HepG2 (cell line): Measurements from ENCODE around the gene CHST11. TPM values are rescaled to one million over a fixed set of nuclear protein-coding genes. Genes with fewer than 3 reads are reported as not detected.
A peak's percentile ranks its signal among the peaks of the same experiment; 100 is the strongest.

ENCODE experiments used
- ATAC-seq: fragments of 200-7000 bp; cut with Tn5 transposase; 3 replicates; pipeline ENCODE4 v1.9.1; 2020; ENCODE audit warnings: mild to moderate bottlenecking, moderate library complexity
- BruUV-seq: library from RNA; stranded (reverse); fragments of 400-500 nt; replicated peaks from 2 replicates; lab custom pipeline; 2021; lab: Mats Ljungman, UMichigan
- CTCF ChIA-PET: fragments of 300-600 bp; formaldehyde crosslinking; extraction: SDS; loops from one replicate; lab custom pipeline; 2021; ENCODE audit warnings: low total read pairs, inconsistent platforms, low intra/inter-chr PET ratio; lab: Yijun Ruan, JAX
- POLR2A ChIA-PET: fragments of 350-600 bp; sonication (Branson Sonifier 250); formaldehyde crosslinking; loops from one replicate; lab custom pipeline; 2020; ENCODE audit warnings: antibody characterized with exemption, inconsistent platforms; lab: Yijun Ruan, JAX
- DNase-seq: peaks from one replicate; pipeline ENCODE4 v3.0.0-alpha.2; 2015; ENCODE audit warnings: low spot score
- FAIRE-seq: peaks from 3 replicates; lab custom pipeline; 2011; peaks lifted over from hg19 to GRCh38; lab: Jason Lieb, UNC
- H2AFZ ChIP-seq: one replicate; pipeline ENCODE4 v1.6.1; 2011; ENCODE audit warnings: low read length, inconsistent platforms
- H3K27ac ChIP-seq: fragments of 300-600 bp; 3 replicates; pipeline ENCODE4 v1.8.0; 2011; ENCODE audit warnings: mixed run types, mild to moderate bottlenecking, mixed read lengths, low read length, inconsistent platforms; ENCODE audit not compliant: insufficient read depth; ENCODE audit errors: extremely low read length
- H3K27me3 ChIP-seq, 2 experiments: fragments of 200-600 bp in 1 of 2; 2 replicates in 1 of 2; 3 replicates in 1 of 2; pipeline versions ENCODE4 v1.6.0 to v1.8.0; 2011; ENCODE audit warnings: low read length in 2 of 2, mild to moderate bottlenecking in 2 of 2, moderate library complexity in 2 of 2, inconsistent platforms in 1 of 2; ENCODE audit not compliant: insufficient read depth in 2 of 2, control insufficient read depth in 1 of 2
- H3K36me3 ChIP-seq, 2 experiments: fragments of 200-600 bp in 1 of 2; replicated peaks in 1 of 2; 2 replicates in 1 of 2; 3 replicates in 1 of 2; pipeline versions ENCODE4 v1.5.1 to v1.8.0; 2011; ENCODE audit warnings: low read length in 2 of 2, inconsistent platforms in 1 of 2; ENCODE audit not compliant: insufficient read depth in 2 of 2, control insufficient read depth in 1 of 2
- H3K4me1 ChIP-seq: 2 replicates; pipeline ENCODE4 v1.5.1; 2012; ENCODE audit warnings: low read length, inconsistent platforms; ENCODE audit not compliant: insufficient read depth
- H3K4me2 ChIP-seq: 2 replicates; pipeline ENCODE4 v1.6.0; 2011; ENCODE audit warnings: low read depth, low read length, inconsistent platforms
- H3K4me3 ChIP-seq, 3 experiments: fragments of 200-600 bp in 1 of 3; sonication (generic), shearing (Covaris generic) in 1 of 3; replicated peaks in 1 of 3; 2 replicates each; pipeline ENCODE4 v1.5.1; 2011 to 2016; ENCODE audit warnings: low read length in 3 of 3, inconsistent platforms in 2 of 3, low read depth in 2 of 3, mild to moderate bottlenecking in 2 of 3, control low read depth in 1 of 3, mixed read lengths in 1 of 3; ENCODE audit not compliant: insufficient read depth in 1 of 3
- H3K79me2 ChIP-seq: one replicate; pipeline ENCODE4 v1.6.1; 2011; ENCODE audit warnings: low read length, inconsistent platforms; ENCODE audit not compliant: insufficient read depth
- H3K9ac ChIP-seq: 2 replicates; pipeline ENCODE4 v1.6.0; 2011; ENCODE audit warnings: mild to moderate bottlenecking, low read depth, low read length, inconsistent platforms; ENCODE audit not compliant: insufficient read depth
- H3K9me3 ChIP-seq: 2 replicates; pipeline ENCODE4 v1.5.1; 2012; ENCODE audit warnings: mild to moderate bottlenecking, low read length
- H4K20me1 ChIP-seq: 2 replicates; pipeline ENCODE4 v1.6.0; 2011; ENCODE audit warnings: inconsistent platforms, mild to moderate bottlenecking, low read length, moderate library complexity; ENCODE audit not compliant: insufficient read depth
- AKAP8 ChIP-seq: sonication (generic); formaldehyde crosslinking; IDR thresholded peaks from 2 replicates; pipeline ENCODE4 v1.5.1; 2020; ENCODE audit warnings: mild to moderate bottlenecking, missing genetic modification reagents
- ISX ChIP-seq: sonication (generic); formaldehyde crosslinking; conservative IDR thresholded peaks from 2 replicates; pipeline ENCODE4 v1.5.0; 2020; ENCODE audit warnings: missing genetic modification reagents
- MXD4 ChIP-seq: IDR thresholded peaks from 2 replicates; pipeline ENCODE4 v1.6.1; 2016; ENCODE audit warnings: mild to moderate bottlenecking, missing biosample characterization, missing genetic modification reagents
- NCOA2 ChIP-seq: sonication (generic); formaldehyde crosslinking; IDR thresholded peaks from 2 replicates; pipeline ENCODE4 v1.8.0; 2022; ENCODE audit warnings: inconsistent platforms
- SCMH1 ChIP-seq: sonication (generic); formaldehyde crosslinking; IDR thresholded peaks from 2 replicates; pipeline ENCODE4 v1.9.0; 2021; ENCODE audit warnings: missing genetic modification reagents, mild to moderate bottlenecking, borderline replicate concordance
- SKI ChIP-seq: fragments of 450-650 bp; IDR thresholded peaks from one replicate; pipeline ENCODE4 v1.6.1; 2018; ENCODE audit warnings: mild to moderate bottlenecking; ENCODE audit not compliant: partially characterized antibody
- SMYD3 ChIP-seq: sonication (generic); formaldehyde crosslinking; IDR thresholded peaks from 2 replicates; pipeline ENCODE4 v1.8.1; 2023; ENCODE audit warnings: mild to moderate bottlenecking, missing genetic modification reagents
- YY1 ChIP-seq: IDR thresholded peaks from 2 replicates; pipeline ENCODE4 v1.6.1; 2011; ENCODE audit warnings: low read length, low read depth, moderate library complexity, mild to moderate bottlenecking; ENCODE audit not compliant: insufficient read depth, insufficient replicate concordance
- ZNF761 ChIP-seq: sonication (generic); formaldehyde crosslinking; conservative IDR thresholded peaks from 2 replicates; pipeline ENCODE4 v1.4.0; 2020; ENCODE audit warnings: mild to moderate bottlenecking, missing genetic modification reagents
- WGBS: methylation state at CpG from one replicate; pipeline ENCODE4 v1.1.6; 2017; ENCODE audit warnings: low lambda C conversion rate; 5-methylcytosine and 5-hydroxymethylcytosine counted together
- in situ Hi-C: cut with HindIII; loops from 2 replicates; pipeline ENCODE4 v1.10.0; 2017; ENCODE audit warnings: low pct_unique_long_range_greater_than_20kb; ENCODE audit not compliant: extremely low pct_ligation_motif_present
- intact Hi-C: fragments of 100-400 bp; cut with micrococcal nuclease; formaldehyde crosslinking; loops from one replicate; pipeline ENCODE4 v1.10.0; 2022; ENCODE audit not compliant: unreplicated experiment
- polyA plus RNA-seq, 8 experiments: library from polyadenylated mRNA; depleted of rRNA in 3 of 8; stranded (reverse) in 7 of 8; unstranded in 1 of 8; fragments of >200 nt; fragmentation: Illumina TruSeq in 4 of 8; extraction: Trizol in 4 of 8; gene quantifications; 2 replicates each; pipeline versions ENCODE4 v1.2.1 to v1.2.3, GENCODE V29; 2011 to 2016; ENCODE audit warnings: low read depth in 4 of 8, missing spikeins in 1 of 8, mixed read lengths in 1 of 8; ENCODE audit not compliant: insufficient read depth in 1 of 8
- total RNA-seq, 5 experiments: library from RNA; depleted of rRNA; stranded (reverse); fragments of >200 nt; fragmentation: Illumina TruSeq; extraction: Trizol; gene quantifications; 2 replicates each; pipeline ENCODE4 v1.2.3, GENCODE V29; 2016; ENCODE audit warnings: low read depth in 1 of 5
- TF ChIP-seq, protein P1 (sequence below): sonication (generic); formaldehyde crosslinking; IDR thresholded peaks from 2 replicates; pipeline ENCODE4 v1.4.0; 2020; ENCODE audit warnings: missing genetic modification reagents, borderline replicate concordance
- TF ChIP-seq, protein P2 (sequence below): sonication (generic); formaldehyde crosslinking; IDR thresholded peaks from 2 replicates; pipeline ENCODE4 v1.4.0; 2020; ENCODE audit warnings: low read depth, mild to moderate bottlenecking, missing genetic modification reagents

CHST11 gene
- total and polyA plus RNA-seq, 2 of the 13 experiments (the other 11 are each of a cell fraction or from before 2014, with no cell fraction given): 0.15 TPM; not detected in 1

DNA sequence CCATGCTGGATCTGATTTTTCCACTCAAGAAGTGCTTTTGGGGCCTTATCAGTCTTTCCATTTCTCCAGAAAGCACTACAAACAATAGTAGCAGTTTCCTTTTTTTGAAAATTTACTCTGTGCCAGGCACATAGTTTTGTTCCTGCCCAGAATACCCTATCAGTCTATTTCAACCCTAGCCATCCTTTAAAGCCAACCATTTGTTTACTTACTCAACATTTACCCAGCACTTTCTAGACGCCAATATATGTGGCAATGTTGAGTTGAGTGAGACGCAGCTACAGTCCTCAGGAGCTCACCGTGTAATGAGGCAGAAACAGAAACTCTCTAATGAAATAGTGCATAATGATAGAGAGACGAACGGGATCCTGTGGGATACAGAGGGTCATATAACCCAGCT, 32.9 kb upstream of the CHST11 start:
- Histone ChIP-seq H3K4me2 (no peak overlapping the region), H3K9ac (no peak overlapping the region), H3K36me3 (no peaks in the 10 kb centered on the region), H4K20me1 (no peaks in the 10 kb centered on the region), H3K27me3 (peaks cover 0 to 4% of the 10 kb centered on the region in 2 experiments; a peak in 1 of 5 replicates), H3K9me3 (no peaks in the 10 kb centered on the region), H2AFZ (no peak overlapping the region), H3K79me2 (no peaks in the 10 kb centered on the region), H3K27ac (no peak overlapping the region)
- DNase-seq: peak; percentile 8
- POLR2A ChIA-PET: no interaction called here
- FAIRE-seq: no peak
- in situ Hi-C loops (no loop called here), intact Hi-C loops (no loop called here)
- no peak; the same call in 2 of the 3 replicates for ATAC-seq
- WGBS: 0% methylated on average over 5 of the region's 5 CpGs
- CTCF ChIA-PET: no interaction called here
- TF ChIP-seq ISX (CRISPR knock-in tag) (no peak), SKI (no peak), SMYD3 (CRISPR knock-in tag) (no peak), AKAP8 (CRISPR knock-in tag) (no peak), SCMH1 (CRISPR knock-in tag) (no peak), YY1 (no peak), ZNF761 (CRISPR knock-in tag) (no peak), MXD4 (no peak), NCOA2 (CRISPR knock-in tag) (no peak)
- TF ChIP-seq, protein P1, sequence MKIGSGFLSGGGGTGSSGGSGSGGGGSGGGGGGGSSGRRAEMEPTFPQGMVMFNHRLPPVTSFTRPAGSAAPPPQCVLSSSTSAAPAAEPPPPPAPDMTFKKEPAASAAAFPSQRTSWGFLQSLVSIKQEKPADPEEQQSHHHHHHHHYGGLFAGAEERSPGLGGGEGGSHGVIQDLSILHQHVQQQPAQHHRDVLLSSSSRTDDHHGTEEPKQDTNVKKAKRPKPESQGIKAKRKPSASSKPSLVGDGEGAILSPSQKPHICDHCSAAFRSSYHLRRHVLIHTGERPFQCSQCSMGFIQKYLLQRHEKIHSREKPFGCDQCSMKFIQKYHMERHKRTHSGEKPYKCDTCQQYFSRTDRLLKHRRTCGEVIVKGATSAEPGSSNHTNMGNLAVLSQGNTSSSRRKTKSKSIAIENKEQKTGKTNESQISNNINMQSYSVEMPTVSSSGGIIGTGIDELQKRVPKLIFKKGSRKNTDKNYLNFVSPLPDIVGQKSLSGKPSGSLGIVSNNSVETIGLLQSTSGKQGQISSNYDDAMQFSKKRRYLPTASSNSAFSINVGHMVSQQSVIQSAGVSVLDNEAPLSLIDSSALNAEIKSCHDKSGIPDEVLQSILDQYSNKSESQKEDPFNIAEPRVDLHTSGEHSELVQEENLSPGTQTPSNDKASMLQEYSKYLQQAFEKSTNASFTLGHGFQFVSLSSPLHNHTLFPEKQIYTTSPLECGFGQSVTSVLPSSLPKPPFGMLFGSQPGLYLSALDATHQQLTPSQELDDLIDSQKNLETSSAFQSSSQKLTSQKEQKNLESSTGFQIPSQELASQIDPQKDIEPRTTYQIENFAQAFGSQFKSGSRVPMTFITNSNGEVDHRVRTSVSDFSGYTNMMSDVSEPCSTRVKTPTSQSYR (CRISPR knock-in tag): no peak
- TF ChIP-seq, protein P2, sequence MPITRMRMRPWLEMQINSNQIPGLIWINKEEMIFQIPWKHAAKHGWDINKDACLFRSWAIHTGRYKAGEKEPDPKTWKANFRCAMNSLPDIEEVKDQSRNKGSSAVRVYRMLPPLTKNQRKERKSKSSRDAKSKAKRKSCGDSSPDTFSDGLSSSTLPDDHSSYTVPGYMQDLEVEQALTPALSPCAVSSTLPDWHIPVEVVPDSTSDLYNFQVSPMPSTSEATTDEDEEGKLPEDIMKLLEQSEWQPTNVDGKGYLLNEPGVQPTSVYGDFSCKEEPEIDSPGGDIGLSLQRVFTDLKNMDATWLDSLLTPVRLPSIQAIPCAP: no peak
- TF ChIP-seq, all 625 proteins: peak for 0
- Histone ChIP-seq H3K4me3 (no peak overlapping the region), H3K4me1 (no peaks in the 10 kb centered on the region)
- BruUV-seq: no TSS peak
